H9 (cell line): Measurements from ENCODE around the gene WWC2. TPM values are rescaled to one million over a fixed set of nuclear protein-coding genes. Genes with fewer than 3 reads are reported as not detected.

Source experiments
- DNase-seq: peaks from one replicate; pipeline ENCODE4 v3.0.0-alpha.2; 2017
- H2AFZ ChIP-seq: one replicate; pipeline ENCODE4 v1.6.1; 2013; ENCODE audit warnings: mild to moderate bottlenecking, low read length, control low read depth, moderate library complexity
- H2AK5ac ChIP-seq: 2 replicates; pipeline ENCODE4 v1.6.1; 2013; ENCODE audit warnings: low read length, control low read depth, mixed read lengths; ENCODE audit not compliant: insufficient read length
- H2BK120ac ChIP-seq: one replicate; pipeline ENCODE4 v1.6.1; 2013; ENCODE audit warnings: low read depth, mild to moderate bottlenecking, low read length, control low read depth, inconsistent platforms; ENCODE audit not compliant: poor library complexity, severe bottlenecking
- H2BK12ac ChIP-seq: 2 replicates; pipeline ENCODE4 v1.6.1; 2013; ENCODE audit warnings: low read length, control low read depth, mixed read lengths, low read depth; ENCODE audit not compliant: insufficient read length
- H2BK15ac ChIP-seq: 2 replicates; pipeline ENCODE4 v1.6.1; 2013; ENCODE audit warnings: low read depth, low read length, control low read depth
- H2BK20ac ChIP-seq: one replicate; pipeline ENCODE4 v1.6.1; 2013; ENCODE audit warnings: low read depth, mild to moderate bottlenecking, low read length, control low read depth, inconsistent platforms; ENCODE audit not compliant: poor library complexity, severe bottlenecking
- H2BK5ac ChIP-seq: 2 replicates; pipeline ENCODE4 v1.6.1; 2013; ENCODE audit warnings: low read length, control low read depth, mixed read lengths; ENCODE audit not compliant: insufficient read length
- H3K14ac ChIP-seq: 2 replicates; pipeline ENCODE4 v1.6.1; 2013; ENCODE audit warnings: low read length, control low read depth; ENCODE audit not compliant: insufficient read depth
- H3K18ac ChIP-seq: 2 replicates; pipeline ENCODE4 v1.6.1; 2013; ENCODE audit warnings: low read depth, mild to moderate bottlenecking, mixed read lengths, low read length, control low read depth; ENCODE audit not compliant: insufficient read length
- H3K23ac ChIP-seq: 2 replicates; pipeline ENCODE4 v1.6.1; 2013; ENCODE audit warnings: low read length, control low read depth, mixed read lengths, low read depth; ENCODE audit not compliant: insufficient read length
- H3K23me2 ChIP-seq: 2 replicates; pipeline ENCODE4 v1.6.1; 2013; ENCODE audit warnings: low read depth, mild to moderate bottlenecking, mixed read lengths, low read length, control low read depth; ENCODE audit not compliant: insufficient read length, poor library complexity, severe bottlenecking
- H3K27ac ChIP-seq: 2 replicates; pipeline ENCODE4 v1.5.1; 2013; ENCODE audit warnings: low read length, control low read depth, mixed read lengths, low read depth; ENCODE audit not compliant: insufficient read length
- H3K27me3 ChIP-seq: 2 replicates; pipeline ENCODE4 v1.6.1; 2013; ENCODE audit warnings: low read length, control low read depth, inconsistent platforms; ENCODE audit not compliant: insufficient read depth
- H3K4ac ChIP-seq: 2 replicates; pipeline ENCODE4 v1.6.1; 2013; ENCODE audit warnings: low read depth, mild to moderate bottlenecking, control low read depth, inconsistent platforms, low read length, moderate library complexity
- H3K4me1 ChIP-seq: 2 replicates; pipeline ENCODE4 v1.6.1; 2013; ENCODE audit warnings: low read length, control low read depth, inconsistent platforms; ENCODE audit not compliant: insufficient read depth
- H3K4me2 ChIP-seq: 2 replicates; pipeline ENCODE4 v1.6.1; 2013; ENCODE audit warnings: low read length, control low read depth, mixed read lengths; ENCODE audit not compliant: insufficient read length, insufficient read depth
- H3K56ac ChIP-seq: 2 replicates; pipeline ENCODE4 v1.6.1; 2013; ENCODE audit warnings: low read depth, mild to moderate bottlenecking, mixed read lengths, low read length, control low read depth; ENCODE audit not compliant: insufficient read length
- H3K79me1 ChIP-seq: 2 replicates; pipeline ENCODE4 v1.6.1; 2013; ENCODE audit warnings: low read depth, mild to moderate bottlenecking, moderate library complexity, low read length, control low read depth, inconsistent platforms; ENCODE audit not compliant: insufficient read depth, poor library complexity, severe bottlenecking
- H3K79me2 ChIP-seq: 2 replicates; pipeline ENCODE4 v1.6.1; 2013; ENCODE audit warnings: low read length, control low read depth, inconsistent platforms; ENCODE audit not compliant: insufficient read depth
- H3K9ac ChIP-seq: 2 replicates; pipeline ENCODE4 v1.6.1; 2013; ENCODE audit warnings: low read length, control low read depth, mixed read lengths; ENCODE audit not compliant: insufficient read length; ENCODE audit errors: extremely low read depth
- H3K9me3 ChIP-seq: one replicate; pipeline ENCODE4 v1.6.1; 2013; ENCODE audit warnings: low read depth, low read length, inconsistent platforms; ENCODE audit not compliant: control insufficient read depth
- H3T11ph ChIP-seq: one replicate; pipeline ENCODE4 v1.6.1; 2013; ENCODE audit warnings: mild to moderate bottlenecking, low read length, control low read depth, inconsistent platforms
- H4K20me1 ChIP-seq: one replicate; pipeline ENCODE4 v1.6.1; 2013; ENCODE audit not compliant: control insufficient read depth, insufficient read length, insufficient read depth
- H4K5ac ChIP-seq: 2 replicates; pipeline ENCODE4 v1.6.1; 2013; ENCODE audit warnings: low read depth, mild to moderate bottlenecking, mixed read lengths, low read length, control low read depth; ENCODE audit not compliant: insufficient read length
- H4K8ac ChIP-seq: replicated peaks from 2 replicates; pipeline ENCODE4 v1.6.1; 2013; ENCODE audit warnings: low read length, control low read depth, mixed read lengths, low read depth; ENCODE audit not compliant: insufficient read length
- H4K91ac ChIP-seq: 2 replicates; pipeline ENCODE4 v1.6.1; 2013; ENCODE audit warnings: low read depth, mild to moderate bottlenecking, moderate library complexity, mixed read lengths, low read length, control low read depth; ENCODE audit not compliant: insufficient read length
- H3K27ac Mint-ChIP-seq, 3 experiments: 2 replicates in 2 of 3; 3 replicates in 1 of 3; pipeline ENCODE4 v1.8.0; 2020 to 2021; ENCODE audit warnings: mixed read lengths in 3 of 3, mild to moderate bottlenecking in 1 of 3, moderate library complexity in 1 of 3
- H3K27me3 Mint-ChIP-seq: 2 replicates; pipeline ENCODE4 v1.8.0; 2021; ENCODE audit warnings: low read depth, mild to moderate bottlenecking, moderate library complexity, mixed read lengths
- H3K36me3 Mint-ChIP-seq, 3 experiments: 2 replicates in 2 of 3; 3 replicates in 1 of 3; pipeline ENCODE4 v1.8.0; 2020 to 2021; ENCODE audit warnings: low read depth in 3 of 3, mixed read lengths in 3 of 3; ENCODE audit not compliant: insufficient read depth in 1 of 3
- H3K4me1 Mint-ChIP-seq, 2 experiments: 2 replicates each; pipeline ENCODE4 v1.8.0; 2020; ENCODE audit warnings: mixed read lengths in 2 of 2
- H3K4me3 Mint-ChIP-seq, 2 experiments: 2 replicates in 1 of 2; 3 replicates in 1 of 2; pipeline ENCODE4 v1.8.0; 2020 to 2021; ENCODE audit warnings: mild to moderate bottlenecking in 2 of 2, mixed read lengths in 2 of 2, moderate library complexity in 1 of 2
- H3K9me3 Mint-ChIP-seq, 2 experiments: 2 replicates in 1 of 2; 3 replicates in 1 of 2; pipeline ENCODE4 v1.8.0; 2020; ENCODE audit warnings: mild to moderate bottlenecking in 2 of 2, mixed read lengths in 2 of 2, moderate library complexity in 1 of 2
- CTCF ChIP-seq: fragments of 200-600 bp; sonication (generic); conservative IDR thresholded peaks from 3 replicates; pipeline ENCODE4 v1.8.0; 2021; ENCODE audit warnings: antibody characterized with exemption, mild to moderate bottlenecking
- WGBS: extraction: QIAGEN DNeasy Blood & Tissue Kit; methylation state at CpG from one replicate; pipeline ENCODE4 v1.1.7; 2013; ENCODE audit warnings: missing lambda C conversion rate, low lambda C conversion rate, mixed read lengths; ENCODE audit not compliant: insufficient read length; ENCODE audit errors: extremely low coverage; 5-methylcytosine and 5-hydroxymethylcytosine counted together
- total RNA-seq: library from RNA; stranded (reverse); gene quantifications from 2 replicates; pipeline ENCODE4 v1.2.1, GENCODE V29; 2021

Gene WWC2
- total RNA-seq, 1 experiment from 2014 or later = 106 TPM

GRCh38 chr4:183241322-183241640 lies 142.2 kb downstream of the WWC2 start:
- Histone ChIP-seq H3K9ac (no peak overlapping the region), H2BK5ac (no peak overlapping the region), H4K5ac (no peak overlapping the region), H2BK20ac (no peak overlapping the region), H3K27me3 (no peaks in the 10 kb centered on the region), H3K79me1 (no peaks in the 10 kb centered on the region), H2BK15ac (no peak overlapping the region), H3K23ac (no peak overlapping the region), H4K91ac (no peak overlapping the region), H3K4ac (no peak overlapping the region), H4K20me1 (no peaks in the 10 kb centered on the region), H3K18ac (no peak overlapping the region), H3K56ac (no peak overlapping the region), H3K14ac (no peak overlapping the region), H2BK12ac (no peak overlapping the region), H2AFZ (no peak overlapping the region), H4K8ac (no peak overlapping the region), H3K4me1 (peaks cover 13% of the 10 kb centered on the region; the same call in 1 of the 2 replicates), H2AK5ac (no peak overlapping the region), H2BK120ac (no peak overlapping the region), H3K23me2 (no peaks in the 10 kb centered on the region), H3K27ac (peak overlapping the region; percentile 20), H3K4me2 (no peak overlapping the region), H3T11ph (no peak overlapping the region), H3K79me2 (no peaks in the 10 kb centered on the region), H3K9me3 (no peaks in the 10 kb centered on the region)
- WGBS = no CpG with 5 or more reads among the region's 4 CpGs
- H3K36me3 Mint-ChIP-seq = peaks cover 28 to 67% (median 46%) of the 10 kb centered on the region in 3 experiments
- H3K27me3 Mint-ChIP-seq = no peaks in the 10 kb centered on the region
- H3K9me3 Mint-ChIP-seq = peaks cover 0 to 4% of the 10 kb centered on the region in 2 experiments; a peak in 1 of 5 replicates
- H3K4me1 Mint-ChIP-seq = peaks cover 46 to 51% of the 10 kb centered on the region in 2 experiments
- H3K4me3 Mint-ChIP-seq = no peak overlapping the region
- peak overlapping the region; percentile 29 to 83 (median 36); a peak in 4 of 7 replicates for H3K27ac Mint-ChIP-seq
- no peak for TF ChIP-seq CTCF
- no peak for DNase-seq
